DLD1 (cell line): Measurements from ENCODE around the gene UPK3B.
"Not testable (repeated sequence)": the region's sequence is repeated elsewhere in the genome, so short reads cannot be mapped to it uniquely, and the experiment has no call there.

Experiments used
- in situ Hi-C: cut with HindIII; loops from 2 replicates; pipeline ENCODE4 v1.10.0; 2017; ENCODE audit warnings: low sequenced_read_pairs

The UPK3B gene

GRCh38 chr7:76512941-76513816, 2.8 kb downstream of the UPK3B start:
- in situ Hi-C loops = no loop called here

- in situ Hi-C loops = no loop called here
Measured at GRCh38 chr7:76513817-76514799, 3.8 kb downstream of the UPK3B start.

- in situ Hi-C loops = no loop called here
Measured at GRCh38 chr7:76514926-76515771, 4.8 kb downstream of the UPK3B start.

- in situ Hi-C loops = no loop called here
Measured at GRCh38 chr7:76515999-76516443, 5.7 kb downstream of the UPK3B start.

- in situ Hi-C loops = not testable (repeated sequence)
Measured at GRCh38 chr7:76516932-76517331, 6.6 kb downstream of the UPK3B start.

GRCh38 chr7:76526183-76526582, 15.8 kb downstream of the UPK3B start:
- in situ Hi-C loops = not testable (repeated sequence)

GRCh38 chr7:76531643-76532042, 21.3 kb downstream of the UPK3B start:
- in situ Hi-C loops = not testable (repeated sequence)

- in situ Hi-C loops = not testable (repeated sequence)
Measured at GRCh38 chr7:76543197-76543596, 32.8 kb downstream of the UPK3B start, which contains the start of gene SPDYE16. Gene SPDYE16, minus strand, starts transcription at chr7:76543297. Its CDS starts 1,838 bp downstream, at chr7:76541459.

- in situ Hi-C loops = not testable (repeated sequence)
Measured at GRCh38 chr7:76549025-76549854, 38.9 kb downstream of the UPK3B start.

GRCh38 chr7:76549855-76550248, 39.5 kb downstream of the UPK3B start:
- in situ Hi-C loops = not testable (repeated sequence)

- in situ Hi-C loops = not testable (repeated sequence)
Measured at GRCh38 chr7:76551992-76552391, 41.6 kb downstream of the UPK3B start.

- in situ Hi-C loops = not testable (repeated sequence)
Measured at GRCh38 chr7:76559685-76560084, 49.3 kb downstream of the UPK3B start.

GRCh38 chr7:76560157-76560556, 49.8 kb downstream of the UPK3B start:
- in situ Hi-C loops = not testable (repeated sequence)

GRCh38 chr7:76561342-76561741, 51.0 kb downstream of the UPK3B start:
- in situ Hi-C loops = not testable (repeated sequence)

GRCh38 chr7:76565001-76565400, 54.6 kb downstream of the UPK3B start:
- in situ Hi-C loops = not testable (repeated sequence)
